Fibroblast of lung (primary cell): ENCODE measurements around the gene KLRG1. TPM values are rescaled to one million over a fixed set of nuclear protein-coding genes. Genes with fewer than 3 reads are reported as not detected.

Experiments
- DNase-seq, 2 donors: peaks; one replicate each; pipeline versions ENCODE4 v3.0.0 to v3.0.0-alpha.2; 2010; ENCODE audit warnings: low read depth in 2 of 2
- H2AFZ ChIP-seq: 2 replicates; pipeline ENCODE4 v1.5.1; 2012; ENCODE audit warnings: low read length, control low read depth, inconsistent platforms
- H3K27ac ChIP-seq: 2 replicates; pipeline ENCODE4 v1.5.1; 2011; ENCODE audit warnings: low read length, control low read depth; ENCODE audit not compliant: insufficient read depth
- H3K27me3 ChIP-seq: 2 replicates; pipeline ENCODE4 v1.5.1; 2011; ENCODE audit warnings: mild to moderate bottlenecking, low read length; ENCODE audit not compliant: control insufficient read depth, insufficient read depth
- H3K36me3 ChIP-seq: 2 replicates; pipeline ENCODE4 v1.5.1; 2011; ENCODE audit warnings: low read length; ENCODE audit not compliant: control insufficient read depth, insufficient read depth
- H3K4me1 ChIP-seq: 2 replicates; pipeline ENCODE4 v1.5.1; 2011; ENCODE audit warnings: low read length; ENCODE audit not compliant: control insufficient read depth, insufficient read depth; ENCODE audit errors: extremely low read depth
- H3K4me2 ChIP-seq: 2 replicates; pipeline ENCODE4 v1.5.1; 2011; ENCODE audit warnings: low read length, control low read depth; ENCODE audit not compliant: insufficient read depth; ENCODE audit errors: extremely low read depth
- H3K4me3 ChIP-seq, 4 experiments: fragments of 200-600 bp in 1 of 4; sonication (generic) in 1 of 4; replicated peaks in 1 of 4; 2 replicates each; pipeline ENCODE4 v1.5.1; 2011 to 2016; ENCODE audit warnings: low read length in 4 of 4, low read depth in 3 of 4, mild to moderate bottlenecking in 3 of 4, control low read depth in 2 of 4, inconsistent platforms in 1 of 4, mixed read lengths in 1 of 4; ENCODE audit not compliant: insufficient read depth in 1 of 4; ENCODE audit errors: control extremely low read depth in 1 of 4
- H3K79me2 ChIP-seq: 2 replicates; pipeline ENCODE4 v1.5.1; 2012; ENCODE audit warnings: mild to moderate bottlenecking, low read length, inconsistent platforms; ENCODE audit not compliant: control insufficient read depth, insufficient read depth
- H3K9ac ChIP-seq: 2 replicates; pipeline ENCODE4 v1.5.1; 2011; ENCODE audit warnings: mild to moderate bottlenecking, low read length, control low read depth; ENCODE audit not compliant: insufficient read depth
- H3K9me3 ChIP-seq: 2 replicates; pipeline ENCODE4 v1.5.1; 2012; ENCODE audit warnings: low read depth, low read length; ENCODE audit not compliant: control insufficient read depth, insufficient read depth
- H4K20me1 ChIP-seq: 2 replicates; pipeline ENCODE4 v1.5.1; 2011; ENCODE audit warnings: low read length; ENCODE audit not compliant: control insufficient read depth, insufficient read depth; ENCODE audit errors: extremely low read depth
- EZH2 ChIP-seq: IDR thresholded peaks from 2 replicates; pipeline ENCODE4 v1.5.1; 2012; ENCODE audit warnings: low read length, control low read depth, mild to moderate bottlenecking; ENCODE audit errors: missing control alignments
- polyA plus RNA-seq, 2 donors: library from polyadenylated mRNA; depleted of rRNA in 1 of 2; stranded (reverse) in 1 of 2; unstranded in 1 of 2; fragments of >200 nt; gene quantifications; 2 replicates each; pipeline ENCODE4 v1.2.1, GENCODE V29; 2011 to 2012; ENCODE audit warnings: missing spikeins in 1 of 2
- total RNA-seq: library from RNA; depleted of rRNA; stranded (reverse); fragments of >200 nt; gene quantifications from 2 replicates; pipeline ENCODE4 v1.2.1, GENCODE V29; 2014
- TF ChIP-seq, protein P1 (sequence below), 2 donors: IDR thresholded peaks in 1 of 2; conservative IDR thresholded peaks in 1 of 2; 1 replicate in 1 of 2; 2 replicates in 1 of 2; pipeline ENCODE4 v1.5.1; 2011 to 2012; ENCODE audit warnings: low read length in 2 of 2, control low read depth in 1 of 2, inconsistent platforms in 1 of 2, low read depth in 1 of 2, mild to moderate bottlenecking in 1 of 2

The KLRG1 gene
- total and polyA plus RNA-seq, 2 donors (not counting 1 experiment from before 2014, with no cell fraction given), result 1.0 to 1.8 TPM

DNA sequence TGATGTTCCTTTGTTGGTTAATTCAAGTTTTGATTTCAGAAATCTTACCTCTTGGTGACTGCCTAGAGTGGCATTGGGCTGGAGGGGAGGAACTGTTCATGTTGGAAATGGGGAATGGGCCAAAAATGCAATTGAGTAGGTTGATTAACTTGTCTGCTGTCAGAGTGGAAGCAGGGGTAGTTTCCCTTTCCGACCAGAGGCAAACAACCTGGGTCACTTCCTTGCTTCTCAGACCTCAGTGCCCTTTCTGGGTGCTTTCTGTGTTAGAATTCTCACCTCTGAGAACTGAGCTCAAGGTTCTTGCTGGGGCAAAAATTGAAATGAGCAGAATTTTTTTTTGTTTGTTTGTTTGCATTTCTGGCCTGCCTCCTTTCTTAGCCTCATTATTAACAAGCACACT lies 37.6 kb upstream of the KLRG1 start:
- Histone ChIP-seq H3K4me2 (no peak overlapping the region), H3K36me3 (no peaks in the 10 kb centered on the region), H3K4me3 (no peak overlapping the region), H3K4me1 (no peaks in the 10 kb centered on the region), H3K27ac (no peak overlapping the region), H4K20me1 (no peaks in the 10 kb centered on the region), H3K79me2 (peaks cover 26% of the 10 kb centered on the region), H3K27me3 (no peaks in the 10 kb centered on the region), H3K9me3 (no peaks in the 10 kb centered on the region), H3K9ac (no peak overlapping the region), H2AFZ (no peak overlapping the region)
- TF ChIP-seq, protein P1, sequence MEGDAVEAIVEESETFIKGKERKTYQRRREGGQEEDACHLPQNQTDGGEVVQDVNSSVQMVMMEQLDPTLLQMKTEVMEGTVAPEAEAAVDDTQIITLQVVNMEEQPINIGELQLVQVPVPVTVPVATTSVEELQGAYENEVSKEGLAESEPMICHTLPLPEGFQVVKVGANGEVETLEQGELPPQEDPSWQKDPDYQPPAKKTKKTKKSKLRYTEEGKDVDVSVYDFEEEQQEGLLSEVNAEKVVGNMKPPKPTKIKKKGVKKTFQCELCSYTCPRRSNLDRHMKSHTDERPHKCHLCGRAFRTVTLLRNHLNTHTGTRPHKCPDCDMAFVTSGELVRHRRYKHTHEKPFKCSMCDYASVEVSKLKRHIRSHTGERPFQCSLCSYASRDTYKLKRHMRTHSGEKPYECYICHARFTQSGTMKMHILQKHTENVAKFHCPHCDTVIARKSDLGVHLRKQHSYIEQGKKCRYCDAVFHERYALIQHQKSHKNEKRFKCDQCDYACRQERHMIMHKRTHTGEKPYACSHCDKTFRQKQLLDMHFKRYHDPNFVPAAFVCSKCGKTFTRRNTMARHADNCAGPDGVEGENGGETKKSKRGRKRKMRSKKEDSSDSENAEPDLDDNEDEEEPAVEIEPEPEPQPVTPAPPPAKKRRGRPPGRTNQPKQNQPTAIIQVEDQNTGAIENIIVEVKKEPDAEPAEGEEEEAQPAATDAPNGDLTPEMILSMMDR (conservative IDR thresholded peaks at IDR 0.05 in 1 of 2, IDR thresholded peaks at IDR 0.05 in 1 of 2; ENCODE audit: low read depth in 1 of 2, low read length in 2 of 2), result no peak
- no peak for TF ChIP-seq EZH2
- no peak for DNase-seq

DNA sequence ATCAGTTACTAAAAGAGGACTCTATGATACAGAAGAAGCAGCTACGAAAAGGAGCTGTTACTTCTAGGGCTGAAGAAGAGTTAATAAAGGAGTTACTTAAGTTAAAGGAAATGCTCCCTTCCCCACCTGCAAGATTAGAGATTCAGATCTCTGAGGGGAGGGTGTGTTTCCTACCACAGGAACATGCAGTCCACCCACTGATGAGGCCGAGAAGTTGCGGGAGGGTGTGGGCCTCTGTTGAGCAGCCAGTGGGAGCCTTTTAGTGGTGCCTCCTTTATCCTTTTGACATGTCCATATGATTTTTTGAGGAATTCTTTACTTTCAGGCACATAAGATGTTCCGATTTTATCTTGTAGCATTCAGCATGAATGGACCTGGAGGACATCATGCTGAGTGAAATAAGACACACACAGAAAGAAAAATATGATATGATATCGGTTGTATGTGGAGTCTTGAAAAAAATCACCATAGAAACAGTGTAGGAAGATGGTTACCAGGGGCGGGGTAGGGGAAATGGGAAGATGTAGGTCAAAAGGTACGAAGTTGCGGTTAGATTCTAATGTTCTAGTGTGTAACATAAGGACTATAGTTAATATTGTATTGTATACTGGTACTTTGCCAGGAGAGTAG lies 35.5 kb upstream of the KLRG1 start:
- H3K4me1 ChIP-seq, result no peaks in the 10 kb centered on the region
- DNase-seq, result no peak
- H3K9ac ChIP-seq, result no peak overlapping the region
- H3K36me3 ChIP-seq, result no peaks in the 10 kb centered on the region
- H3K4me3 ChIP-seq, result no peak overlapping the region
- H3K27ac ChIP-seq, result no peak overlapping the region
- no peaks in the 10 kb centered on the region for H3K27me3 ChIP-seq
- H3K9me3 ChIP-seq, result no peaks in the 10 kb centered on the region
- H3K79me2 ChIP-seq, result peaks cover 5% of the 10 kb centered on the region
- TF ChIP-seq EZH2, result no peak
- TF ChIP-seq, protein P1 (conservative IDR thresholded peaks at IDR 0.05 in 1 of 2, IDR thresholded peaks at IDR 0.05 in 1 of 2; ENCODE audit: low read depth in 1 of 2, low read length in 2 of 2), result no peak
- H2AFZ ChIP-seq, result no peak overlapping the region
- no peaks in the 10 kb centered on the region for H4K20me1 ChIP-seq
- no peak overlapping the region for H3K4me2 ChIP-seq

DNA sequence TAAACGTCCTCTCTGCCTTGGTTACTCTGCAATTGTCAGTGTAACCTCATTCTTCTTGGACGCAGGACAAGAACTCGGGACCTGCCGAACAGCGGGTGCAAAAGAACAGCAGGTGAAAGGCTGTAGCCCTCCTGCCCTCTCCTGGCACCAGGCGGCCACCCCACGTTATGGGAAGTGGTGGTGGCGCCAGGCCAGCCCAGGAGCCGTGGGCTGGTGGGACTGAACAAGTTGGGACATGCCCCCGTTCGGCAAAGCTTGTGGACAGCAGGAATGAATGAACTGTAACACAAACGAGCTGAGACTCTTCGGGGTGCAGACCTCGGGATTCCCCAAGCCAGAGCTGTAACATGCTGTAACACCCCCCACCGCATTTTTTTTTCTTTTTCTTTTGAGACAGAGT lies 33.3 kb upstream of the KLRG1 start:
- Histone ChIP-seq H3K36me3 (no peaks in the 10 kb centered on the region), H4K20me1 (no peaks in the 10 kb centered on the region), H3K27me3 (no peaks in the 10 kb centered on the region), H3K9ac (no peak overlapping the region), H3K4me2 (no peak overlapping the region), H3K79me2 (no peaks in the 10 kb centered on the region), H3K4me1 (no peaks in the 10 kb centered on the region), H3K9me3 (no peaks in the 10 kb centered on the region), H3K27ac (no peak overlapping the region), H3K4me3 (no peak overlapping the region), H2AFZ (no peak overlapping the region)
- DNase-seq, result no peak
- no peak for TF ChIP-seq EZH2
